ENCODE data around the gene HES7.

DNA sequence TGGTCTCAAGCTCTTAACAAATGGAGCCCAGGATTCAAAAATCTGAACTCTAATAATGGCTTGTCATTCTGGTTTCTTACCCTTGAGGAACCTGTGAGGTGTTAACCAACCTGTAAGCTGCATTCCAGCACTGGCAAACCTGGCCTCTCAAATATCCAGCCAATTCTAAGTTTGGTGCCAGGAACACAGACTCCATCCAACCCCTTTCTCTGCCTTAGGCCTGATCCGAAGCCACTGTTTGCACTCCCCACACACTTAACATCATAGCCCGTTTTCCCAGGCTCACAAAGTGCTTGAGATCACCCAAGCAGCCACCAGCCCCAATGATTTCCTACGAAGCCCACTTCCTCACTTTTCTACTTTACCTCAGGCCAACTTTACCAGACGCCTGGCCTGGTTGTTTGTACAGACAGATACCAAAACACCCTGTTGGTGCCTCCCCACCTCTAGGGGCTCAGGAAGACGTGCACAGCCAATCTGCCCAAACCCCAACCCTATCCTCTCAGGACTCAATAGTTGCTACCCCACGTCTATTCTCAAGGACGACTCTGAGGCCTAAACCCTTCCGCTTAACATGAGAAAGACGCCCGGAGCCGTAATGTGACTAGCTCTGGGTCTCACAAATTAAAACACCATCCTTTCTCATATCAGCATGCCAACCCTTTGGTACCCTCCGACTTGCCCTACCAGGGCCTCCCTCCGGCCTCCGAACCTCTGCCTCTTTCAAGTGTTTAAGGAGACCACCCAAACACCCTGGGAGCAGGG, 31.5 kb upstream of the HES7 start:
- no peak for TF ChIP-seq POLR2A (IDR thresholded peaks at IDR 0.05; ENCODE audit: low read length)
- no peak for TF ChIP-seq GATA1 (IDR thresholded peaks at IDR 0.05; ENCODE audit: low read depth, low read length)
